ENCODE data around the gene KIF5C.

KIF5C gene

DNA sequence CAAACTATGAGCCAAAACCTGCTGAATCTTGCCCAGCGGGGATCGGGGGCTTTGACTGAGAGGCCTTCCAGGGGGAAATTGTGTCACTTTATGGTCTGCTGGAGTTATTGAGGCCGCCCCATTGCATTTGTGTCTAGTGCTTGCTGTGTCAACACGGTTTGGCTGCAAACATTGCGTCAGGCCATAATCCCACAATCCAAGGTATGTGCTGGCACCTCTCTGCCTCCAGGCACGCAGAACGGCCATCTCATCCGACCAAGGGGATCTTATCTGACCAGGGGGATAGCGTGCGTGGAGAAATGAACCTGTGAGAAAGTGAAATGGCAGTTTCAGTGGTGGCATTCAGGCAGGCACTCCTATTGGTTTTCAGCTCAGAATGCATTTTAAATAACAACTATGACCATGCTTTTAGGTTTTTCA is 145.4 kb downstream of the KIF5C start:
- H3K4me3 ChIP-seq (ENCODE audit: low read depth, low read length), result peak overlapping the region; percentile 52
- TF ChIP-seq, protein P1, sequence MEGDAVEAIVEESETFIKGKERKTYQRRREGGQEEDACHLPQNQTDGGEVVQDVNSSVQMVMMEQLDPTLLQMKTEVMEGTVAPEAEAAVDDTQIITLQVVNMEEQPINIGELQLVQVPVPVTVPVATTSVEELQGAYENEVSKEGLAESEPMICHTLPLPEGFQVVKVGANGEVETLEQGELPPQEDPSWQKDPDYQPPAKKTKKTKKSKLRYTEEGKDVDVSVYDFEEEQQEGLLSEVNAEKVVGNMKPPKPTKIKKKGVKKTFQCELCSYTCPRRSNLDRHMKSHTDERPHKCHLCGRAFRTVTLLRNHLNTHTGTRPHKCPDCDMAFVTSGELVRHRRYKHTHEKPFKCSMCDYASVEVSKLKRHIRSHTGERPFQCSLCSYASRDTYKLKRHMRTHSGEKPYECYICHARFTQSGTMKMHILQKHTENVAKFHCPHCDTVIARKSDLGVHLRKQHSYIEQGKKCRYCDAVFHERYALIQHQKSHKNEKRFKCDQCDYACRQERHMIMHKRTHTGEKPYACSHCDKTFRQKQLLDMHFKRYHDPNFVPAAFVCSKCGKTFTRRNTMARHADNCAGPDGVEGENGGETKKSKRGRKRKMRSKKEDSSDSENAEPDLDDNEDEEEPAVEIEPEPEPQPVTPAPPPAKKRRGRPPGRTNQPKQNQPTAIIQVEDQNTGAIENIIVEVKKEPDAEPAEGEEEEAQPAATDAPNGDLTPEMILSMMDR (IDR thresholded peaks at IDR 0.05; ENCODE audit: insufficient read depth, low read depth, low read length, missing control alignments), result no peak
- peak; percentile 94 for DNase-seq (ENCODE audit: low read depth)

- peak overlapping the region; percentile 28 for H3K4me3 ChIP-seq (ENCODE audit: low read depth, low read length)
- TF ChIP-seq, protein P1 (IDR thresholded peaks at IDR 0.05; ENCODE audit: insufficient read depth, low read depth, low read length, missing control alignments), result no peak
- DNase-seq (ENCODE audit: low read depth), result peak; percentile 76
These were observed 146.3 kb downstream of the KIF5C start for GRCh38 chr2:149021271-149021719.

- TF ChIP-seq, protein P1 (IDR thresholded peaks at IDR 0.05; ENCODE audit: insufficient read depth, low read depth, low read length, missing control alignments), result no peak
- peak; percentile 87 for DNase-seq (ENCODE audit: low read depth)
- peak overlapping the region; percentile 28 for H3K4me3 ChIP-seq (ENCODE audit: low read depth, low read length)
These were observed 146.7 kb downstream of the KIF5C start for GRCh38 chr2:149021761-149022160.

GRCh38 chr2:149023091-149023490 is 148.1 kb downstream of the KIF5C start:
- DNase-seq (ENCODE audit: low read depth), result peak; percentile 78
- TF ChIP-seq, protein P1 (IDR thresholded peaks at IDR 0.05; ENCODE audit: insufficient read depth, low read depth, low read length, missing control alignments), result no peak
- H3K4me3 ChIP-seq (ENCODE audit: low read depth, low read length), result no peak overlapping the region

DNA sequence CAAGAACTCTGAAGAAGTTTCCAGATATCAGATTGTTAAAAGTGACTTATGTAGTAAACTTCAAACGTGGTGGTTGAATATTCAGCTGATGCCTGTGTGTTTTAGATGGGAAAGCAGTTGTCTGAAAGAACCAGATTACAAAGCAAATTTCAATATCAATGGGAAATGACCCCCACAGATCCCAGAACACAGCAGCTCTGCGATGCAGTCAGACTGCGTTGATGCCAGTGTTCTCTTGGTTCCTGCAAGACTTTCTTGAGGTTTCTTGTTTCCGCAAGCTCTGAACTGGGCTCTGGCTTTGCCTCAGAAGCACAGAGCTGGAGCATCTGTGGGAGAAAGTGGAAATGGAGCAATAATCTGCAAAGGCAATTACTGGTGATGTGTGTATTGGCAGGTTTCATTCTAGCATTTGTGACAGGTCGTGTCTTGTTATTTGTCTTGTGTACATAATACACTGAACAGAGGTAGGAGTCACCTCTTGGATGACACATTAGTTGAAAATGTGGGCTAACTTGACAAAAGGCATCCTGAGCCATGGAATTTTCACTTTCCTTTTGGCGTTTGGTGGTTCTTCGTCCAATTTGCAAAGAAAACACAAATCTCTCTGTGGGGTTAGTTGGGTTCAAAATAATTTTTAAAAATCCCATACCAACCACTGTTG is 152.7 kb downstream of the KIF5C start:
- TF ChIP-seq, protein P1 (IDR thresholded peaks at IDR 0.05; ENCODE audit: insufficient read depth, low read depth, low read length, missing control alignments), result no peak
- peak; percentile 28 for DNase-seq (ENCODE audit: low read depth)
- no peak overlapping the region for H3K4me3 ChIP-seq (ENCODE audit: low read depth, low read length)

GRCh38 chr2:149028377-149028776 is 153.3 kb downstream of the KIF5C start:
- no peak overlapping the region for H3K4me3 ChIP-seq (ENCODE audit: low read depth, low read length)
- TF ChIP-seq, protein P1 (IDR thresholded peaks at IDR 0.05; ENCODE audit: insufficient read depth, low read depth, low read length, missing control alignments), result no peak
- no peak for DNase-seq (ENCODE audit: low read depth)

- DNase-seq (ENCODE audit: low read depth), result no peak
- H3K4me3 ChIP-seq (ENCODE audit: low read depth, low read length), result no peak overlapping the region
- TF ChIP-seq, protein P1 (IDR thresholded peaks at IDR 0.05; ENCODE audit: insufficient read depth, low read depth, low read length, missing control alignments), result no peak
These were observed 153.9 kb downstream of the KIF5C start for GRCh38 chr2:149028891-149029290.
